Uterus (tissue), 2 donors: ENCODE data around the gene GAP43.

Experiments
- POLR2A ChIP-seq, 2 donors: fragments of 450-650 bp; IDR thresholded peaks; one replicate each; pipeline ENCODE4 v1.6.1; 2016; ENCODE audit warnings: antibody characterized with exemption in 2 of 2, mild to moderate bottlenecking in 1 of 2, moderate library complexity in 1 of 2
- TF ChIP-seq, protein P1 (sequence below), 4 experiments: fragments of 200-600 bp in 2 of 4; fragments of 450-650 bp in 2 of 4; sonication (generic) in 2 of 4; IDR thresholded peaks; one replicate each; pipeline ENCODE4 v1.5.1; 2016 to 2019; ENCODE audit warnings: antibody characterized with exemption in 4 of 4, mild to moderate bottlenecking in 2 of 4, moderate library complexity in 1 of 4

GRCh38 chr3:115658337-115659181, 35.2 kb downstream of the GAP43 start:
- TF ChIP-seq, protein P1, sequence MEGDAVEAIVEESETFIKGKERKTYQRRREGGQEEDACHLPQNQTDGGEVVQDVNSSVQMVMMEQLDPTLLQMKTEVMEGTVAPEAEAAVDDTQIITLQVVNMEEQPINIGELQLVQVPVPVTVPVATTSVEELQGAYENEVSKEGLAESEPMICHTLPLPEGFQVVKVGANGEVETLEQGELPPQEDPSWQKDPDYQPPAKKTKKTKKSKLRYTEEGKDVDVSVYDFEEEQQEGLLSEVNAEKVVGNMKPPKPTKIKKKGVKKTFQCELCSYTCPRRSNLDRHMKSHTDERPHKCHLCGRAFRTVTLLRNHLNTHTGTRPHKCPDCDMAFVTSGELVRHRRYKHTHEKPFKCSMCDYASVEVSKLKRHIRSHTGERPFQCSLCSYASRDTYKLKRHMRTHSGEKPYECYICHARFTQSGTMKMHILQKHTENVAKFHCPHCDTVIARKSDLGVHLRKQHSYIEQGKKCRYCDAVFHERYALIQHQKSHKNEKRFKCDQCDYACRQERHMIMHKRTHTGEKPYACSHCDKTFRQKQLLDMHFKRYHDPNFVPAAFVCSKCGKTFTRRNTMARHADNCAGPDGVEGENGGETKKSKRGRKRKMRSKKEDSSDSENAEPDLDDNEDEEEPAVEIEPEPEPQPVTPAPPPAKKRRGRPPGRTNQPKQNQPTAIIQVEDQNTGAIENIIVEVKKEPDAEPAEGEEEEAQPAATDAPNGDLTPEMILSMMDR (IDR thresholded peaks at IDR 0.05), result peak in 1 of 4 experiments; percentile 11
- TF ChIP-seq POLR2A (IDR thresholded peaks at IDR 0.05), result peak; percentile 58 to 64
